Measurements from ENCODE around the gene NR4A2. TPM values are rescaled to one million over a fixed set of nuclear protein-coding genes. Genes with fewer than 3 reads are reported as not detected.

Gene NR4A2
- total RNA-seq, 1 donor from 2014 or later = 0.88 TPM

DNA sequence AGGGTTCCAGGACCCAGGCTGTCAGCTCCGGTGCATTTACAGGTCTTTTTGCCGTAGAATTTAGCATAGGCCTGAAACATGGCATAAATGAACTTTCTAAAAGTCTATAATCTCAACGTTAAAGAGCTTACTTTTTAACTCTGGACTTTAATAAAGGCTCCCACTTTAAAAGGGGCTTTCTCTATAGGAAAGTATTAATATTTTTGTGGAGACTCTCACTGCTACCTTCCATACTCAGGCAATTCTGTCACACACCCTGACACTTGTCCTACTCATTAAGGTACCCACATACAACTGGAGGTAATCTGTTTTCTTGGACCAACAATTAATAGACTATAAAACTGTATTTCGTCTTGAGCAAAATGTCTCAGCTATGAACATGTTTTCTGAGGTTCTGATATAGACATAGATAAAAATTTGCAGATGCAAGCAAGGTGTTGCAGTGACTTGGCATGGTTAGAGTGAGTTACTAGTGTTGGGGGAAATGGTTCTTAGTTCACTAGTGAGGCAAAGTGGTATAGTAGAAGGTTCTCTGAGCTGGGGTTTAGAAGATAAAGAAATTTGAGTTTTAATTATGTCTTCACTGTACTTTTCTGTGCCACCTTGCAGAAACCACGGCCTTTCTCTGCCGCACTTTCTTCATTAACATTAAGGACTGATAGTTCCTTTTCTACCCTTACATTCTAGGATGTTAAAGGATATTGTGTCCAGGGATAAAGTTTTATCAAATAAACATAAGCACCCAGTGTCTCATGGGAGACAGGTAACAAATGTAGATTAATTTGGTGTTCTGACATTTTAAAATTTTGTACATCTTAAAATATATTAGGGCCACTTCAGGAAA, 10.8 kb upstream of the NR4A2 start:
- no peak for TF ChIP-seq CTCF (IDR thresholded peaks at IDR 0.05; ENCODE audit: borderline replicate concordance)
- intact Hi-C loops (cut with micrococcal nuclease) = no loop called here

DNA sequence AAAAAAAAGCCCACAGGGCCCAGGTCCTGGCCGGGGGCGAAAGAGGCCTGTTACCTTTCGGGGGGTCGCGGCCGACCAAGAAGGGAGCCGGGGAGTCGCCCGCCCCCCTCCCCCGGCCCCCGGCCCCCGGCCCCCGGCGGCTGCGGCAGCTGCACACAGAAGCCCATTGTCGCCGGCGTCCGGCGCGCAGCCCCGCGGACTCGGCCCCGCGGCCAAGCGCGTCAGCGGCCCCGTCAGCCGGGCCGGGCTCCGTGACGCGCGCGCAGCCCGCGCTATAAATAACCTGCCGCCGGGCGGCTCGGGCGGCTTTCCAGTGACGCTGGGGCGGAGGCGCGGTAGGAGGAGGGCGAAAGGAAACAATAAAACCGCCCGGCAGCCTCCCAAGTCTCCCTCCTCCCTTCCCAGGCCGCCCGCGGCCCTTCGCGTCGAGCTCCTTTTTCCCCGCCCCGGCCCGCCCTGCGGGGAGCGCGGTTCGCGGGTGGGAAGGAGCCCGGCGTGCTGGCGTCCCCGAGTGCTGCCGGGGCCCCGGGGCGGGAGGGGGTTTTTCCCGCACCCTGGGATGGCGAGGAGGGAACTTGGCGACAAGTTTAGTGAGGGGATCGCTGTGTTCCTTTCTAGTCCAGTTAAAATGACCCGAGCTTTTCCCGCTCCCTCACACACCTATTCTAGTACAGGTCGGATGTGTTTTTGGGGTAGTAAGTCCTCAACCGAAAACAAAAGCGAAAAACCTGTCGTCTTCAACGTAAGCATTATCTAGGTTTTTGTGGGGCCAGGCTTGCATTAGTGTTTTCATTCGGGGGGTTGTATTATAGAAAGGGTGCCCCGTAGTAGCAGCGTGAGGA, 10.0 kb upstream of the NR4A2 start:
- Histone ChIP-seq H3K27me3 (ENCODE audit: low read depth) (no peaks in the 10 kb centered on the region), H3K36me3 (no peaks in the 10 kb centered on the region), H3K4me1 (peaks cover 36% of the 10 kb centered on the region), H3K9me3 (replicated peaks) (no peaks in the 10 kb centered on the region), H3K27ac (replicated peaks) (peak overlapping the region; percentile 98), H3K4me3 (peak overlapping the region; percentile 88)
- peak; percentile 95 for DNase-seq
- intact Hi-C loops (cut with micrococcal nuclease) = no loop called here
- TF ChIP-seq CTCF (IDR thresholded peaks at IDR 0.05; ENCODE audit: borderline replicate concordance) = no peak

More for the DNA sequence above, 10.8 kb upstream of the NR4A2 start:
- Histone ChIP-seq H3K4me1 (peaks cover 36% of the 10 kb centered on the region), H3K36me3 (no peaks in the 10 kb centered on the region), H3K27ac (replicated peaks) (peak overlapping the region; percentile 98), H3K27me3 (ENCODE audit: low read depth) (no peaks in the 10 kb centered on the region), H3K9me3 (replicated peaks) (no peaks in the 10 kb centered on the region), H3K4me3 (peak overlapping the region; percentile 88)
- DNase-seq = no peak

- Histone ChIP-seq H3K4me1 (peaks cover 36% of the 10 kb centered on the region), H3K9me3 (replicated peaks) (no peaks in the 10 kb centered on the region), H3K36me3 (no peaks in the 10 kb centered on the region), H3K27ac (replicated peaks) (peak overlapping the region; percentile 98), H3K27me3 (ENCODE audit: low read depth) (no peaks in the 10 kb centered on the region), H3K4me3 (peak overlapping the region; percentile 88)
- no peak for TF ChIP-seq CTCF (IDR thresholded peaks at IDR 0.05; ENCODE audit: borderline replicate concordance)
- DNase-seq = peak; percentile 90
- intact Hi-C loops (cut with micrococcal nuclease) = no loop called here
Observed at GRCh38 chr2:156341452-156342253, 9.1 kb upstream of the NR4A2 start.

DNA sequence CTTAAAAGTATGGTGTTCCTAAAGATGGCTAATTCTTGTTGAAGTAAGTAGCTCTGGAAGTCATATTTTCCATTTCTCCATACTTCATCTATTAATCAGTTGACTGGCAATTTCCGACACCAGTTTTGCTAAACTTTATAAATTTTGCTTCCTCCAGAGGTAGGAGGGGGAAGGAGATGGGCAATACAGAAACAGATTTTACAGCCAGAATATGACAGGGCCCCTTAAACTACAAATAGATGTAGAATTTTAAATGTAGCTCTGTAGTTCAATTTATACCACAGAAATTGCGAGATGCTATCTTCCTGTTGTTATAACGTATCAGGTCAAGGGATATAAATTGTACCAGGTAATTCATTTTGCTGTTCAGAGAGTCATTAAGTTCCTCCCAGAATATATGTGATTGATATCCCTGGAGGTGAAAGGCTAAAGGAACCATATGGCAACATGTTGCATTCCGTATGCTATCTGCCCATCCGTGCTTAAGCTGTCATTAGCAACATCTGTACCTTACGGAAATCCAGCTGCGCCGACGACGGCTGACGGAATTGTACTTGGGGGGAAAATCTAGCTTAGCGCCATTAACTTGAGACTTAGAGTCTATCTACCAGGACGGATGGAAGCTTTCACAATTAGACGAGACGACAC, 8.4 kb upstream of the NR4A2 start:
- DNase-seq = no peak
- Histone ChIP-seq H3K4me1 (peaks cover 38% of the 10 kb centered on the region), H3K27ac (replicated peaks) (peak overlapping the region; percentile 98), H3K4me3 (peak overlapping the region; percentile 88), H3K9me3 (replicated peaks) (no peaks in the 10 kb centered on the region), H3K36me3 (no peaks in the 10 kb centered on the region), H3K27me3 (ENCODE audit: low read depth) (no peaks in the 10 kb centered on the region)
- TF ChIP-seq CTCF (IDR thresholded peaks at IDR 0.05; ENCODE audit: borderline replicate concordance) = no peak
- intact Hi-C loops (cut with micrococcal nuclease) = no loop called here

All from left ventricle myocardium inferior (tissue), 1 donor.